Middle frontal gyrus (tissue), 1 donor: Measurements from ENCODE around the gene GPS1.

Source experiments
- DNase-seq: peaks from one replicate; pipeline ENCODE4 v3.0.0-alpha.2; 2015; ENCODE audit warnings: low spot score; ENCODE audit errors: extremely low spot score

GPS1 gene

DNA sequence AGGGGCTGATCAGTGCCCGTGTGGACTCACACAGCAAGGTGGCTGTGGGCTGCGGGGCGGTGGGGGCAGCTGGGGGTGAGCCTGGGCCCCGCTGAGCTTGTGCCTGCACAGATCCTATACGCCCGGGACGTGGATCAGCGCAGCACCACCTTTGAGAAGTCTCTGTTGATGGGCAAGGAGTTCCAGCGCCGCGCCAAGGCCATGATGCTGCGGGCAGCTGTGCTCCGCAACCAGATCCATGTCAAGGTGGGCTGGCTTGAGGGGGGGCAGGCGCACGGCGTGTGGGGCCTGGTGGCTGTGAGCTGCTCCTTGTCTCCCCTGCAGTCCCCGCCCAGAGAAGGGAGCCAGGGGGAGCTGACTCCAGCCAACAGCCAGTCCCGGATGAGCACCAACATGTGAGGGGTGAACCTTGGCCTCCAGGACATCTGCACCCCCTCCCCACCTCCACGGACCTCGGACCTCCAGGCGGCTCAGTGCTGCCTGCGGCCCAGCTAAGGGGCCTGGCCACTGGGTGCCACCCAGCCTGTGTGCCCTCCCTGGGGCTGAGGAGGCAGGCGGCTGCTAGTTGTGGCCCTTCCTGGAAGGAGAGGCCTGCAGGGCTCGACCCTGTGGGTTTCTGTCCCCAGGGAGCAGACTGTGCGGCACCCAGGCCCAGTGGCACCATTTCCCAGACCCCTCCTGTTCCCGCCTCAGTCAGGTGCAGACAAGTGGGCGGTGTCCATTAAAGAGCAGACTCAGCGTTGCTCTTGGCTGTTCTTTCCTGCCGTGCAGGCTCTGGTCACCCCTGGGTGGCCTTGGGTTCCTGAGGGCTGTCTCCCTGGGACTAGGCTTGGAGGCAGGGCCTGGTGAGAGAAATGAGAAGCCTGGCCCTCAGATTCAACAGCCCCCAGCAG lies 5.3 kb downstream of the GPS1 start:
- no peak for DNase-seq

DNA sequence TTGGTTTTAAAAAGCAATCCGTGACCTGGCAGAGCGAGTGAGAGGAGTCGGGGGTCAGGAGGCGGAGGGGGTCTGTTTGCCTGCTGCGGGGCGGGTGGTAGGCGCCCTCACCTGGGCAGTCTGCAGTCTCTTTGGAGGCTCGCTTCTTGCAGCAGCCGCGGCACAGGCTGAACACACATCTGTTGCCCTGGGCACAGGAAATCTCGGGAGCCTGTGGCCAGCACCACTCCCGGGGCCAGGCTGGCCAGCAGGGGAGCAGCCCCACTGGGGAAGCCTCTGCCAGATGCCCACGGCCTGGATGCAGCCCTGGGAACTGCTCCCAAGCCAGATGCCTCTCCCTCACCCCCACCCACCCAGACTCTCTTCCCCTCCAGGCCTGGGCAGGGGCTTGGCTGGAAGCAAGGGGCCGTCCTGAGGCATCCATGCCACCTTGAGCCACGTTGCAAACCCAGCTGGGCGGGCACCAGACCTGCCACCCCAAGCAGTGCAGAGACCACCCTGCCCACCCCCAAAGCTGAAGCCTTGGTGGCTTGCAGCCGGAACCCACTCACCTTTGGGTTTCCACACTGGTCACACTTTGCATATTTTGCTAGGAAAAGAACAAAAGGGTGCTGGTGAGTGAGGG lies 6.6 kb downstream of the GPS1 start:
- no peak for DNase-seq

DNA sequence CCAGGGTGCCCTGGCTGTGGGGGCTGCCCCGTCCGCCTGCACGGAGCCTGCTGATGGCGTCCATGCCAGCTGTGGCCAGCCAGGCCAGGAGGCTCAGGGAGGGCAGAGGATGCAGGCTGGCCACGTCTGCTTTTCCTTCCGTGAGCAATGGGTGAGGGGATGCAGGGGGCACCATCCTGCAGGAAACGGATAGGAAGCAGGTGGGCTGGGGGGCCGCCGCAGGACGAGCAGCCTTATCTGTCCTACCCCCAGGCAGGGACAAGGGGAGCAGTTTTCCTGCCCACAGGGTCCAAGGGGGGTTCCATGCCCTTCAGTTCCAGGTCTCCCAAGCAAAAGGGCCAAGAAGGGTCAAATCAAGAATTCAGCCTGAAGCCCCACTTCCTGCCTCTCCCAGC lies 7.2 kb downstream of the GPS1 start:
- no peak for DNase-seq

- no peak for DNase-seq
Measured at GRCh38 chr17:82059272-82060000, 7.7 kb downstream of the GPS1 start.

- no peak for DNase-seq
Measured at GRCh38 chr17:82060001-82060380, 8.3 kb downstream of the GPS1 start.

DNA sequence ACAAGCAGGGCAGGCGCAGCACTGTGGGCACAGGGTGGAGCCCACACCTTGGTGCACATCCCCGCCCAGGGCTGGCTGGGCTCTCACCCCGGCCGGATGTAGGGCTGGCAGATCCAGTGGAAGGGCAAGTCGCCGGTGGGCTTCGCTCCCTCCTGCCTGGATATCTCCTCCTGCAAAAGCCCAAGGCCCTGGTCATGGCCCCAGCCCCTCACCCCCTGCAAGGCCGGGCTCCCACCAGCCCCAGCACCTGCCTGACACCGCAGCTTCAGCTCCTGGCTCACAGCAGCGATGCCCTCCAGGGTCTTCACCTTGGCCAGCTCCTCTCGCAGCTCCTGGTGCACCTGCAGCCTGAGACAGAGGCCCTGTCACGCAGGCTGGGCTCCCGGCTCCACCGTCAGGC lies 8.9 kb downstream of the GPS1 start:
- DNase-seq: no peak

GRCh38 chr17:82061047-82061925 lies 9.6 kb downstream of the GPS1 start:
- DNase-seq: no peak

- DNase-seq: no peak
Measured at GRCh38 chr17:82062076-82062983, 10.6 kb downstream of the GPS1 start.

GRCh38 chr17:82062984-82063368 lies 11.3 kb downstream of the GPS1 start:
- no peak for DNase-seq

GRCh38 chr17:82063424-82064415 lies 12.0 kb downstream of the GPS1 start:
- DNase-seq: no peak

GRCh38 chr17:82064433-82065192 lies 12.9 kb downstream of the GPS1 start:
- DNase-seq: no peak

DNA sequence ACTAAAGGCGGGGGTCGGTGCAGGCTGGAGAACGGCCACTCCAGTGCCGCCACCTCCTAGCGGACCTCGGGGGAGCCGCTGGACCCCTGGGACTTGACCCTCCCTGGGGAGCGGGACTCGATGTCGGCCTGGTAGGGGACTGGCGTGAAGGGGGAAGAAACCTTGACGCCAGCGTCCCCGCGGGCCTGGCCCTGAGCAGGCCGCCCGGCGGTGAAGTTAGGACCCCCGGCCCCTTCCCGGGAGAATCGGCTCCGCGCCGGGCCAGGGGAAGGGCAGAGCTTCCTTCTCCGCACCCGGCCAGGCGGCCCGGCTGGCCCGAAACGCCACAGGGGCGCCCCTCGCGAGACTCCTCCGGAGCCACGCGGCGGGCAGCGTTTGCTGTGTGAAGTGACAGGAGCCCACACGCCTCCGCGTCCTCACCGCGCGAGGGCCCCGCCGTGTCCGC lies 13.5 kb downstream of the GPS1 start:
- DNase-seq: no peak

DNA sequence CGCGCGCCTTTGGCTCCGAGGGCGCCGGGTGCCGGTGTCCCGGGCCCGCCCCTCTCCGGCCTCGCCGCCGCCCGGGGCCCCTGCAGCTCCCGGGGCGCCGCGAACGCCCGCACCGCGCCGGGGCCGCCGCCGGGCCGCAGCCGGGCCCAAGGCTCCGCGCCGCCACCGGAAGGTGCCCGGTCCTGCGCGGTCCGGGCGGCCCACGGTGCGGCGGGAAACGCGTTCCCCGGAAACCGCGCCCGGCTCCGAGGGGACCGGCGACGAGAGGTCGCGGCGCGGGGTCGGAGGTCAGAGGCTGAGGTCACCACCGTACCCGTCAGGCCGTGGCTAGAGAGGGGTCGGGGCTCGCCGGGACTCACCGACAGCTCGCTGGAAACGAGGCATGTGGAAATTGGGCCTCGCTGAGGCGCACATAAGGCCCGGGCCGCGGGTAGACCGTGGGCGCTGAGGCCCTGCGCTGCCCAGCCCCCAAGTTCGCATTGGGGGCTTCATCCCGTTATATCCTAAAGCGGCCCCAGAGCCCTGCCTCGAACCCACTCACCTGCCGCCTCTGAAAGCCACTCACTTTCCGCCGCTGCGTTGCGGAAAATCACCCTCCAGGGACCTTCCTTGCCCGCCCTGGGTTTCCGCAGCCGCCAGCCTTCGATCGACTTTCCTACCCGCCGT lies 14.1 kb downstream of the GPS1 start, which contains the start of gene DUS1L:
TSS of gene DUS1L (minus strand) at position 167 of the 666 bp plus-strand sequence. CDS start 745 bp downstream, outside the sequence.
- peak; percentile 27 for DNase-seq

- DNase-seq: no peak
Measured at GRCh38 chr17:82070611-82071010, 18.9 kb downstream of the GPS1 start.

DNA sequence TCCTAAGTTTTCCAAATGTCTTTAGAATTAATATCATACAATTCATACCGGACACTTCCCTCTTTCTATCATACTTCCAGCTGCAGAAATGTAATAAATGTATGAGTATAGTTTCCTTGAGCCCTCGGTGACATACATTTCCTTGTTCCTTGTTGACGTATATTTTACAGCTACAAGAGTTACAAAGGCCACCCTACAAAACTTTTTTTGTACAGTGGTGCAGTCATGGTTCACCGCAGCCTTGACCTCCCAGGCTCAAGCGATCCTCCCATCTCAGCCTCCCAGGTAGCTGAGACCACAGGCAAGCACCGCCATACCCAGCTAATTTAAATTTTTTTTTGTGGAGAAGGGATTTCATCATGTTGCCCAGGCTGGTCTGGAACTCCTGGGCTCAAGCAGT lies 21.1 kb downstream of the GPS1 start:
- no peak for DNase-seq

DNA sequence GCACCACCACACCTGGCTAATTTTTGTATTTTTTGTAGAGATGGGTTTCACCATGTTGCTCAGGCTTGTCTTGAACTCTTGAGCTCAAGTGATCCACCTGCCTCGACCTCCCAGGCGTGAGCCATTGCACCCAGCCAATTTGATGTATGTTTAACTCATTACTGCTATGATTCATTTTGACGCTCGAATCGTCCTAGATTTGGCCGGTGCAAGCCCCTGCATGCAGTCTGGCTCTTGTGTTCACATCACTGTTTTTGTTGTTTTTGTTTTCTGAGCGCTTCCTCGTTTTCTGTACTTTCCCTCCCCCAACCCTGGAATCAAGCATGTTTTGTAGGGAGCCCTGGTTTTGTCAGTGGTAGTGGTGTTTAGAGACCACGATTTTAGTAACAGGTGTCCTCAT lies 21.7 kb downstream of the GPS1 start:
- no peak for DNase-seq

DNA sequence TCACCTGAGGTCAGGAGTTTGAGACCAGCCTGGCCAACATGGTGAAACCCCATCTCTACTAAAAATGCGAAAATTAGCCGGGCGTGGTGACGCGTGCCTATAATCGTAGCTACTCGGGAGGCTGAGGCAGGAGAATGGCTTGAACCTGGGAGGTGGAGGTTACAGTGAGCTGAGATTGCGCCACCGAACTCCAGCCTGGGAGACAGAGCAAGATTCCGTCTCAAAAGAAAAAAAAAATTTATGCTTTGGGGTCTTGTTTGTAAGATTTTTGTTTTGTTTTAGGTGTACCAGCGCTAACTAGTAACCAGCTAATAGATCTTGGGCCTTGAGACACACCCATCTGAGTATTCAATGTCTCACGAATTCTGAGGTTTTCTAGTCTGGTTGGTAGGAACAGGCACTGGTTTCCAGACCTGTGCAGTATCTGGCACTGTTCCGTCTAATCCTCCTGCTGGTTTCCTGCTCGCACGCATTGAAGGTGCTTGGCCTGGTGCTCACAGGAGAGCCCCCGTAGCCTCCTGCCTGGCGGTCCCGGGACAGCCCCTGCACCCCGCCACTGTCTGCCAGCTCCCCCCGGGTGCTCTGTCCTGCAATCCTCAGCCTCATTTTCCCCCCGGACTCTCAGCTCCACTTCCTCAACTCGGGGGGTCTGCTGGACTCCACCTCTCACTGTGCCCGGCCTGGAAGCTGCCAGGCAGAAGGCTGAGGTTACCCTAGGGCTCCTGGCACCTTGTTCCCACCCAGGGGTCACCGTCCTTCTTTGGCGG lies 24.5 kb downstream of the GPS1 start:
- DNase-seq: no peak
